C4-2B (cell line): ENCODE results near the gene RAB4A.

Source experiments
- CTCF ChIP-seq: fragments of 450-650 bp; conservative IDR thresholded peaks from 2 replicates; pipeline ENCODE4 v1.5.1; 2017; ENCODE audit warnings: mild to moderate bottlenecking
- ZFX ChIP-seq: fragments of 450-650 bp; IDR thresholded peaks from 2 replicates; pipeline ENCODE4 v1.6.1; 2017

DNA sequence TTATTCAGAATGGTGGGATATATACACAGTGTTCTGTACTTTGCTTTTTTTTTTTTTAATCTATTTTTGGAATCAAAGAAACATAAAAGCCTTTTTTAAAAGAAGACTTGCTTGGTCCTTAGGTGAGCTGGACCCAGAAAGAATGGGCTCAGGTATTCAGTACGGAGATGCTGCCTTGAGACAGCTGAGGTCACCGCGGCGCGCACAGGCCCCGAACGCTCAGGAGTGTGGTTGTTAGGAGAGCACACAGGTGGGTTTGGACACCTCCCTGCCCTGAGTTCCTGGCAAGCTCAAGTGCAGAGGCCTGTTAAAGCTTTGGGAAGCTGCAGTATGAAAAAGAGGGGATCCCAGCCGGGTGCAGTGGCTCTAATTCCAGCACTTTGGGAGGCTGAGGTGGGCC is 31.8 kb downstream of the RAB4A start:
- TF ChIP-seq CTCF = no peak
- TF ChIP-seq ZFX = no peak
